ENCODE results near the gene ZBTB20.

The ZBTB20 gene

GRCh38 chr3:114878114-114878839 is 268.8 kb downstream of the ZBTB20 start:
- H3K4me3 ChIP-seq (ENCODE audit: insufficient read depth, low read depth, low read length) = no peak overlapping the region
- H3K27ac ChIP-seq (ENCODE audit: insufficient read depth, low read depth, low read length, poor library complexity, severe bottlenecking) = no peak overlapping the region
- 52 to 58% methylated on average over 4 to 5 of the region's 5 CpGs for WGBS, 2 experiments

DNA sequence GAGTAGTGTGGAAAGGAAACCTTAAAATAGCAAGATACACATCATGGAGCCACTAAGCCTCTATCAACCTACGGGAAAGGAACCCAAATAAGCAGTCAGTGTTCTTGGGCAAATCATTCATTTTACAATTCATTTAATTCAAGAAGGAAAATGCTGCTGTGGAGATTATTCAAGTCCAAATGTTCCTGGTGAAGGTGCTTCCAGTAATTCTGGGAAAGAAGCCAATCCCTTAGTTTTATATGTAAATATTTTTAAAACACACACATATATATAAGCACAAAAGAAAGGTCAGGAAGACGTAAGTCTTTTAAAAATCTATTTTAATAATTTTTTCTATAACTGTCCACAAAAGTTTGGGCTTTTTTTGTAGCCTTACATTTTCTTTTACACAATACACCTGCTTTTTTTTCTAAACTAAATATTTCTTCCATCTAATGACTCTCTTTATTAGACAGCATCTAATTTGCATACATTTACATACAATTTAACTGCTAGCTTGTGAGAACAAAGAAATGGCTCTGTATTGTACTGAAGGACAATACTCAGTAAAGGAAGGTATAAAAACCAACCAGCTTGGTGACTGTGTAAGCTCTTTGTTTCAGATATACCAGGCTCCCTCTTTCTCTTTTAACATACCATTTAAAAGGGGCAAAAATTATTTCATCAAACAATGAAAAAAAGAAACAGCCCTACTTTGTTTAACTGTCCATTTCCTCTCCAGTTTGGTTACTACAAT is 269.5 kb downstream of the ZBTB20 start:
- H3K4me3 ChIP-seq (ENCODE audit: insufficient read depth, low read depth, low read length) = no peak overlapping the region
- no peaks in the 10 kb centered on the region for H3K9me3 ChIP-seq (ENCODE audit: control insufficient read depth, low read length)
- no peaks in the 10 kb centered on the region for H3K36me3 ChIP-seq (ENCODE audit: control insufficient read depth, insufficient read depth, low read length)
- 100% methylated on average over 1 of the region's 2 CpGs for WGBS, 2 experiments
- H3K27ac ChIP-seq (ENCODE audit: insufficient read depth, low read depth, low read length, poor library complexity, severe bottlenecking) = no peak overlapping the region
- peaks cover 8% of the 10 kb centered on the region for H3K4me1 ChIP-seq (ENCODE audit: control insufficient read depth, insufficient read depth, low read length)
- H3K27me3 ChIP-seq (ENCODE audit: control insufficient read depth, insufficient read depth, low read length, poor library complexity, severe bottlenecking) = no peaks in the 10 kb centered on the region

More at GRCh38 chr3:114878114-114878839, 268.8 kb downstream of the ZBTB20 start:
- no peaks in the 10 kb centered on the region for H3K27me3 ChIP-seq (ENCODE audit: control insufficient read depth, insufficient read depth, low read length, poor library complexity, severe bottlenecking)
- no peaks in the 10 kb centered on the region for H3K9me3 ChIP-seq (ENCODE audit: control insufficient read depth, low read length)
- no peaks in the 10 kb centered on the region for H3K36me3 ChIP-seq (ENCODE audit: control insufficient read depth, insufficient read depth, low read length)
- peaks cover 8% of the 10 kb centered on the region for H3K4me1 ChIP-seq (ENCODE audit: control insufficient read depth, insufficient read depth, low read length)

GRCh38 chr3:114874522-114874971 is 272.5 kb downstream of the ZBTB20 start:
- H3K27me3 ChIP-seq (ENCODE audit: control insufficient read depth, insufficient read depth, low read length, poor library complexity, severe bottlenecking) = no peaks in the 10 kb centered on the region
- 86 to 87% methylated on average over 3 of the region's 3 CpGs for whole genome bisulfite sequencing, 2 experiments
- no peak overlapping the region for H3K4me3 ChIP-seq (ENCODE audit: insufficient read depth, low read depth, low read length)

DNA sequence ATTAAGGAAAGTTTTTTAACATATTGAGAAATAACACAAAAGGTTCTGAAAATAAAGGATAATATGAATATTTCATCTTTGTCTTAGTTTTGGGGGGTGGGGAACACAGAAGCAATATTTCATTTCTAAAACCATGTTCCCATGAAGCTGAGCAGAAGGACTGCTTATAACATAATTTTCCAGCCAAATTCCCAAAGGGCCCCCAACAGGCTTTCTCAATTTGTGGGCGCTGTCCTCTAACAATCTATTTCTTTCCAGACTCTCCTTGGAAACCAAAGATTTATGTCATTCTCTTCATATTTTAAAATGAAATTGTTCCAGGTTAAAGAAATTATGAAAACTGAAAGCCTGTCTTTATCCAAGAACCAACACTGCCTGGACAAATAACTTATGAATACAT is 273.5 kb downstream of the ZBTB20 start:
- Histone ChIP-seq H3K9me3 (ENCODE audit: control insufficient read depth, low read length) (no peaks in the 10 kb centered on the region), H3K4me1 (ENCODE audit: control insufficient read depth, insufficient read depth, low read length) (peaks cover 8% of the 10 kb centered on the region), H3K27ac (ENCODE audit: insufficient read depth, low read depth, low read length, poor library complexity, severe bottlenecking) (no peak overlapping the region), H3K27me3 (ENCODE audit: control insufficient read depth, insufficient read depth, low read length, poor library complexity, severe bottlenecking) (no peaks in the 10 kb centered on the region), H3K36me3 (ENCODE audit: control insufficient read depth, insufficient read depth, low read length) (no peaks in the 10 kb centered on the region), H3K4me3 (ENCODE audit: insufficient read depth, low read depth, low read length) (no peak overlapping the region)
- 90 to 100% methylated on average over 1 of the region's 1 CpG for WGBS, 2 experiments

More at GRCh38 chr3:114874522-114874971, 272.5 kb downstream of the ZBTB20 start:
- no peaks in the 10 kb centered on the region for H3K9me3 ChIP-seq (ENCODE audit: control insufficient read depth, low read length)
- H3K4me1 ChIP-seq (ENCODE audit: control insufficient read depth, insufficient read depth, low read length) = peaks cover 8% of the 10 kb centered on the region
- no peaks in the 10 kb centered on the region for H3K36me3 ChIP-seq (ENCODE audit: control insufficient read depth, insufficient read depth, low read length)
- H3K27ac ChIP-seq (ENCODE audit: insufficient read depth, low read depth, low read length, poor library complexity, severe bottlenecking) = no peak overlapping the region

DNA sequence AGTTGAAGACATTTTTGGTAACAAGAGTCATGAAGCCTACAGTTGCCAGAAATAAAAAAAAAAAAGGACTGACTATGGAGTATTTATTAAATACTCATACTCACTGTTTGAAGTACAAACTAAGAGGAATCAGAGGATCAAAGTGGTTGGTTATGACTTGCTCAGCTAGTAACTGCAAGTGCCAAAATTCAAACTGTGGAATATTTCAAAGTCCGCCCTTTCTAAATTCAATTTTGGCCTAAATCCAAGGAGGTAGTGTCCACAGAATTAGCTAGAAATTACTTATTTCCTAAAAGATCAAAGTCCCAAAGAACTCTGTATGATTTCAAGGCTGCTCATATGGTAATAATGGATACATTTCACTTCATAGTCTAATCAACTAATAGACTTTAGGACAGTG is 274.5 kb downstream of the ZBTB20 start:
- WGBS, 2 experiments = 94 to 100% methylated on average over 1 of the region's 1 CpG
- Histone ChIP-seq H3K36me3 (ENCODE audit: control insufficient read depth, insufficient read depth, low read length) (no peaks in the 10 kb centered on the region), H3K4me1 (ENCODE audit: control insufficient read depth, insufficient read depth, low read length) (no peaks in the 10 kb centered on the region), H3K4me3 (ENCODE audit: insufficient read depth, low read depth, low read length) (no peak overlapping the region), H3K27ac (ENCODE audit: insufficient read depth, low read depth, low read length, poor library complexity, severe bottlenecking) (no peak overlapping the region), H3K27me3 (ENCODE audit: control insufficient read depth, insufficient read depth, low read length, poor library complexity, severe bottlenecking) (no peaks in the 10 kb centered on the region), H3K9me3 (ENCODE audit: control insufficient read depth, low read length) (no peaks in the 10 kb centered on the region)

DNA sequence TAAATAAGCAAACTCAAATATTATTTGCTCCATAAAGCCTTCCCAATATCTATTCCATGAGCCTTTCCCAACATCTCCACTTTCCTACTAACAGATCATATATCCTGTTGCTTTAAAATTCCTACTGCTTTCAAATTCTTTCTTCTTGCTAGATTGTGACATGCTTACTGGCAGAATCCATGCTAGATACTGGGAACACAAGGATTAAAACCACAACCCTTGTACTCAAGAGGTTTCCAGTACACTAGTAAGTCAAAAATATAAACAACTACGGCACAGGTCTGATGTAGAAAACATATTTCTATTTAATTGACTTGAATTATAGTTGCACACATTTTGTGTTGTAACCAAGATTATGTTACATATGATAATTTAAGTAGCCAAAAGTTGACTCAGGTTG is 275.0 kb downstream of the ZBTB20 start:
- H3K27me3 ChIP-seq (ENCODE audit: control insufficient read depth, insufficient read depth, low read length, poor library complexity, severe bottlenecking) = no peaks in the 10 kb centered on the region
- no CpG with 5 or more reads among the region's 1 CpG for WGBS, 2 experiments
- no peak overlapping the region for H3K27ac ChIP-seq (ENCODE audit: insufficient read depth, low read depth, low read length, poor library complexity, severe bottlenecking)
- no peak overlapping the region for H3K4me3 ChIP-seq (ENCODE audit: insufficient read depth, low read depth, low read length)
- H3K36me3 ChIP-seq (ENCODE audit: control insufficient read depth, insufficient read depth, low read length) = no peaks in the 10 kb centered on the region
- no peaks in the 10 kb centered on the region for H3K4me1 ChIP-seq (ENCODE audit: control insufficient read depth, insufficient read depth, low read length)
- no peaks in the 10 kb centered on the region for H3K9me3 ChIP-seq (ENCODE audit: control insufficient read depth, low read length)

DNA sequence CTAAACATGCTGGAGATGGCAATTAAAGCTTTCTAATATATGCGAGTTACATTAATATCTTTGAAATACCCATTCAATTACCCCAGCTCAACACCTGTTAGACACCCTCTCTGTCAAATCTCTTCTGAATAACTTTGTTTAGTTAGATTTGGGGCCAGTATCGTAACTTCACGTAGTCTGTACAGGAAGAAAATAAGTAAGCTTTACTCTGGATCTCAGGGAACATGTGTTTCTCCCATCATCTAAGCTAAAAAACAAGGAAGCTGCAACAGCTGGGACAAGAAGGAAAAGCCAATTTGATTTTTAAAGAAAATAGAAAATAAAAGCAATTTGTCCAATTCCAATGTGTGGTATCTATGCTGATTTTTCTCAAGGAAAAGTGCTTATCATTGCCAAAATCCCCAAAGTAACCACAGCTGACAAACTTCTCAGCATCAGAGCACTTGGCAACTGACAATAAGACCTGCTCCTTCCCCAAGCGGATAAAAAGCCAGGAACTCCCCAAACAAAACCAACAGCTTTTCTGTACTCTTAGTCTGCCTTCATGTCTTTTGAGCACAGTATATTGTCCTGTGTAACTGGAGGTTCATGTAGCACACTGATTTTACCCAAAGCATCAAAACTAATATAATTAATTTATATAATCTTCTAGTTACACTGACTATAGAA is 279.1 kb downstream of the ZBTB20 start:
- no peak overlapping the region for H3K4me3 ChIP-seq (ENCODE audit: insufficient read depth, low read depth, low read length)
- H3K27me3 ChIP-seq (ENCODE audit: control insufficient read depth, insufficient read depth, low read length, poor library complexity, severe bottlenecking) = no peaks in the 10 kb centered on the region
- no peaks in the 10 kb centered on the region for H3K36me3 ChIP-seq (ENCODE audit: control insufficient read depth, insufficient read depth, low read length)
- 90 to 98% methylated on average over 3 to 4 of the region's 4 CpGs for WGBS, 2 experiments
- H3K4me1 ChIP-seq (ENCODE audit: control insufficient read depth, insufficient read depth, low read length) = no peaks in the 10 kb centered on the region
- H3K9me3 ChIP-seq (ENCODE audit: control insufficient read depth, low read length) = no peaks in the 10 kb centered on the region
- no peak overlapping the region for H3K27ac ChIP-seq (ENCODE audit: insufficient read depth, low read depth, low read length, poor library complexity, severe bottlenecking)

- Histone ChIP-seq H3K27ac (ENCODE audit: insufficient read depth, low read depth, low read length, poor library complexity, severe bottlenecking) (no peak overlapping the region), H3K4me1 (ENCODE audit: control insufficient read depth, insufficient read depth, low read length) (no peaks in the 10 kb centered on the region), H3K9me3 (ENCODE audit: control insufficient read depth, low read length) (no peaks in the 10 kb centered on the region), H3K27me3 (ENCODE audit: control insufficient read depth, insufficient read depth, low read length, poor library complexity, severe bottlenecking) (no peaks in the 10 kb centered on the region), H3K36me3 (ENCODE audit: control insufficient read depth, insufficient read depth, low read length) (no peaks in the 10 kb centered on the region), H3K4me3 (ENCODE audit: insufficient read depth, low read depth, low read length) (no peak overlapping the region)
- 89 to 96% methylated on average over 6 of the region's 6 CpGs for WGBS, 2 experiments
Measured at GRCh38 chr3:114867359-114867758, 279.7 kb downstream of the ZBTB20 start.

DNA sequence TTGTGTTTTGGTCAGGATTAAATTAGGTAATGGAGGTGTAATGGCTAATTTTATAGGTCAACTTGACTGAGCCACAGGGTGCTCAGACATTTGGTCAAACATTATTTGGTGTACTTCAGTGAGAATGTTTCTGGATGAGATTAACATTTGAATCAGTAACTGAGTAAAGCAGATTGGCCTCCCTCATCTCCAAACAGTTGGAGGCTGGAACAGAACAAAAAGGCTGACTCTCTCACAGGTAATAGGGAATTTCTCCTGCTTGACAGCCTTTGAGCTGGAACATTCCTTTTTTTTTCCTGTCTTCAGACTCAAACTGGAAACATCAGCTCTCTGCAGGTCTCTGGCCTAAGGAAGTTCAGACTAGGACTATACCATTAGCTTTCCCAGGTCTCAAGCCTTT is 280.7 kb downstream of the ZBTB20 start:
- Histone ChIP-seq H3K27me3 (ENCODE audit: control insufficient read depth, insufficient read depth, low read length, poor library complexity, severe bottlenecking) (no peaks in the 10 kb centered on the region), H3K36me3 (ENCODE audit: control insufficient read depth, insufficient read depth, low read length) (no peaks in the 10 kb centered on the region), H3K4me1 (ENCODE audit: control insufficient read depth, insufficient read depth, low read length) (no peaks in the 10 kb centered on the region), H3K27ac (ENCODE audit: insufficient read depth, low read depth, low read length, poor library complexity, severe bottlenecking) (no peak overlapping the region), H3K9me3 (ENCODE audit: control insufficient read depth, low read length) (no peaks in the 10 kb centered on the region), H3K4me3 (ENCODE audit: insufficient read depth, low read depth, low read length) (no peak overlapping the region)

DNA sequence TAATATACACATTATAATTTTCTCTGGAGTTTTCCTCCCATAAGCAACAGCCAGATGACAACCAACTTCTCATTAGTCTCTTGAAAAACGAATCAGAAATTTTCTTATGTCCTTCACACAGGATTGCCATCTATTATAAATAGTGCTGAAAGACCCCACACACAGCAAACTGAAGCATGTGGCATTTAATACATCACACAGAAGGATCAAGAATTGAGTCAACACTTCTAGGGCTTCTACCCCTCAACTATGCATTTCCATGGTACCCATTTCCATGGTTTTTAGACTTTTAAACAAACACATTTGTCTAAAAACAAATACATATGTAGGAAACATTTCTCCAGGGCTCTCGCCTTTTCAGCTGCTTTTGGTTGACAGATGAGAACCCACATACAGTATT is 282.1 kb downstream of the ZBTB20 start:
- Histone ChIP-seq H3K36me3 (ENCODE audit: control insufficient read depth, insufficient read depth, low read length) (no peaks in the 10 kb centered on the region), H3K9me3 (ENCODE audit: control insufficient read depth, low read length) (no peaks in the 10 kb centered on the region), H3K4me1 (ENCODE audit: control insufficient read depth, insufficient read depth, low read length) (no peaks in the 10 kb centered on the region), H3K4me3 (ENCODE audit: insufficient read depth, low read depth, low read length) (no peak overlapping the region), H3K27me3 (ENCODE audit: control insufficient read depth, insufficient read depth, low read length, poor library complexity, severe bottlenecking) (no peaks in the 10 kb centered on the region), H3K27ac (ENCODE audit: insufficient read depth, low read depth, low read length, poor library complexity, severe bottlenecking) (no peak overlapping the region)
- WGBS, 2 experiments = 86 to 88% methylated on average over 2 of the region's 2 CpGs
